Inflammatory macrophage treated with lipopolysaccharide for 4 hours (primary cell): ENCODE measurements around the gene C14orf180.

Experiments
- DNase-seq: peaks from one replicate; pipeline ENCODE4 v3.0.0-alpha.2; 2020

C14orf180 gene

DNA sequence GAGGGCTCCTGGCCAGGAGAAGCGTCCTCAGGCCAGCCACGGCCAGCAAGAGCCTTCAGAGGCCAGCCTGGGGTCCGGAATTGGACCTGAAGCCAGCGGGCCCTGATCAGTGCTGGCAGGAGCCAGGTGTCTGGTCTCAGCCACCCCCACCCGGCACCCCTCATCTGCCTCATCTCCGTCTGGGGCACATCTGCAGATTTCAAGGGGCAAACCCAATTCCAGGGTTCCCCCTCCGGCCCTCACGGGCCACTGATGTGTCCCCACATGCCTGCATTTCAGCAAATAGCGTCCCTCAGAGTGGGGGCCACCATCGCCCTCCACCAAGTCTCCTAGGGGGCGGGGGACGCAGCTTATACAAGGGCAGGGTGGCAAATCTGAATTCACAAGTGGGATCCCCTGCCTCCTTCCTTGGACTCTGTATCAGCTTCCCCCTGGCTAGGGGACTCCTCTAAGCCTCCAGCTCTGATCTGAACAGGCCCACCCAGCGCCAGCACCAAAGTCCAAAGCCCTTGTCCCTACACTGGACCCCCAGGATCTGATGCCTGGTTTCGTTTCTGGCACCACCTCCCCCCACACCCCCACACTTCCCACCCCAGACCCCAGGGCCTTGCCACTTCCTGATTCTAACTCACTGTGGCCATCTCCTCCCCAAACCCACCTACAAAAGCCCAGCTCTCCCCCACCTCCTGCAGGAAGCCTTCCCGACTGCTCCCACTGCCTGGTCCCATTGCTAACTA lies 14.9 kb downstream of the C14orf180 start:
- no peak for DNase-seq

DNA sequence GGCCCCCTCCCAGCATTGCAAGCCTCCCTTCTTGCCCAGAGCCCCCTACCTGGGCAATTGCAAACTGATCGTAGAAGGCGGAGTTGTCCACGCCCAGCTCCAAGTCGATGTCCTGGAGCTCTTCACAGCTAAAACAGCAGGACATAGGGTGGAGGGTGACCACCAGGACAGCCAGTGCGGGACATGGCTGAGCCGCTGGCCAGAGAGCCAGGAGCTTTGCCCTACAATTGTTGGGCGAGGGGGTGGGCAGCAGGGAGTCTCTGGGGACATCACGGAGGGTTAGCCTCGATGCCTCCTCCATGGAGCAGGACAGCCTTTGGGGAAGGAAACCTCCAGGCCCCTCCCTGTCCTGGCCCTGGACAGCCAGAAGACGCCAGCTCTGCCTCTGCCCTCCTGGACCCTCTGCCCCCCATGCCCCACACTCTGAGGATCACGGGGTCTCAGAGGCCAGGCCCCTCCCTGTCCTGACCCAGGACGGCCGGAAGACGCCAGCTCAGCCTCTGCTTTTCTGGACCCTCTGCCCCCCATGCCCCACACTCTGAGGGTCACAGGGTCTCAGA lies 15.6 kb downstream of the C14orf180 start:
- no peak for DNase-seq

DNA sequence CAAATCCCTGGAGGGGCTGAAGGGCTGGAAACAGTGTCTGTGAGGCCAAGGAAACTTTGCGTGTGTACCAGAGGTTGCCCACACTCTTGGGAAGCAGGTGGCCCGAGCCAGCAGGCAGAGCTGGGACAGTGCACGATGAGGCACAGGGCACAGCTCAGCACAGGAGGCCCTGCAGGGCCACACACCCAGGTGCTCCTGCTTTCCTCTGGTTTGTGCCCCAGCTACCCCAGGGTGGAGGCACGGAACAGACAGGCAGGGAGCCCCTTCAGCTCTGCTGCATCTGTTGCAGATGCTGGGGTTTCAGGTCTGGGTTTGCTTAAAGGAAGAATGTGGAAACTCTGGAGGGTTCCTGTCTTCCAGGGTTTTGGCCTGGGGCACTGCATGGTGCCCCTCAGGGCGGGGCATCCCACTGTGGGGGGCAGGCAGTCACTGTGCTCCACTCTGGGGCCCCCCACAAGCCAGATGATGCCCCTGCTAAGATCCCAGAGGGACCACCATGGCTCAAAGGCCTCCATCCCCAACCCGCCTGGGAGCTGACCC lies 16.4 kb downstream of the C14orf180 start:
- DNase-seq = no peak

DNA sequence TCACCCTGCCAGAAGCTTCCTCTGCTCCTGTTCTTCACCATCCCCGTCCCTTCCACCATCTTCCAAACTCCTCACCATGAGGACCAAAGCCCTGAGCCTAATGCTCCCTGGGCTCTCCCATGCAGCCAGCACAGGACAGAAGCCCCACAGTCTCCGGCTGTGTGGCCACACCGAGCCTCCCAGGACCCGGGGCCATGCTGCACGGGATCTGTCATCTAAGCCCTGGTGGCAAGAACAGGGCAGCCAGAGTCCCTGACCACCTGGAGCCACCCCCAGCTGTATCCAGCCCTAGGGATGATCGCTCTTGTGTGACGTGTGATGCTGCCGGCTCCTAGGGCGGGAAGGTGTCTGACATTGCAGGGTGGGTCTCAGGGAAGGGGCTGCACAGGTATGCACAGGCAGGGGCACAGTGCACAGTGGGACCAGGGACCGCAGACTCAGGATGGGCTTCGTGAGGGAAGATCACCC lies 16.9 kb downstream of the C14orf180 start:
- DNase-seq = no peak

DNA sequence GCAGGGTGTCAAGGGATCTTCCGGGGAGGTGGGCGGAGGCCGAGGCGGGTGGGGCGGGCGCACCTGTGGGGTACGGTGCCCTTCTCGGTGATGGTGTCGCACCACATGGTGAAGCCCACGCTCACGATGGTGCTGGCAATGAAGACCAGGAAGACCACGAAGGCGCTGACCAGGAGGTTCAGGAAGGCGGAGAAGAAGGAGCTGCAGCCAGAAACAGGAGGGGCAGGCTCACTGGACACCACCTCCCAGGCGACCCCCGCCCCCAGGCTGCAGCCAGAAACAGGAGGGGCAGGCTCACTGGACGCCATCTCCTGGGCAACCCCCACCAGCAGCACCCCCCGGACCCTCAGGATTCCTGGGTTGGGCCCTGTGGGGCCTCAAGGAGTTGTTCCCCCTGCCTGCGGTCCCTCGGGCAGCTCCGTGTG lies 17.4 kb downstream of the C14orf180 start:
- no peak for DNase-seq

DNA sequence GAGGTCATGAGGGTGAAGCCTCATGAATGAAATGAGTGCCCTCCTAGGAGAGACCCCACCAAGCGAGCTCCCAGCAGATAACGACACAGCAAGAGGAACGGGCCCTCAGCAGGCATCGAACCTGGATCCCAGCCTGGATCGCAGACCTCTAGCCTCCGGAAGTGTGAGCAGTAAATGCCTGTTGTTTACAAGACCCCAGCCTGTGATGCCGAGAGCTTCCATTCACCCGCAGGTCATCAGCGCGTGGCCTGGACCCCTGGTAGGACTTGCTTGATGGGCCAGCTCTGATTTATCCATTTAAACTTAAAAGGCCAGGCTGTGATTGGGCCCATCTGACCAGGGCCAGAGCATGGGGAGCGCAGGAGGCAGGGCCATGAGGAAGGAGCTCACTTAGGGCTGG lies 18.0 kb downstream of the C14orf180 start:
- DNase-seq = no peak

DNA sequence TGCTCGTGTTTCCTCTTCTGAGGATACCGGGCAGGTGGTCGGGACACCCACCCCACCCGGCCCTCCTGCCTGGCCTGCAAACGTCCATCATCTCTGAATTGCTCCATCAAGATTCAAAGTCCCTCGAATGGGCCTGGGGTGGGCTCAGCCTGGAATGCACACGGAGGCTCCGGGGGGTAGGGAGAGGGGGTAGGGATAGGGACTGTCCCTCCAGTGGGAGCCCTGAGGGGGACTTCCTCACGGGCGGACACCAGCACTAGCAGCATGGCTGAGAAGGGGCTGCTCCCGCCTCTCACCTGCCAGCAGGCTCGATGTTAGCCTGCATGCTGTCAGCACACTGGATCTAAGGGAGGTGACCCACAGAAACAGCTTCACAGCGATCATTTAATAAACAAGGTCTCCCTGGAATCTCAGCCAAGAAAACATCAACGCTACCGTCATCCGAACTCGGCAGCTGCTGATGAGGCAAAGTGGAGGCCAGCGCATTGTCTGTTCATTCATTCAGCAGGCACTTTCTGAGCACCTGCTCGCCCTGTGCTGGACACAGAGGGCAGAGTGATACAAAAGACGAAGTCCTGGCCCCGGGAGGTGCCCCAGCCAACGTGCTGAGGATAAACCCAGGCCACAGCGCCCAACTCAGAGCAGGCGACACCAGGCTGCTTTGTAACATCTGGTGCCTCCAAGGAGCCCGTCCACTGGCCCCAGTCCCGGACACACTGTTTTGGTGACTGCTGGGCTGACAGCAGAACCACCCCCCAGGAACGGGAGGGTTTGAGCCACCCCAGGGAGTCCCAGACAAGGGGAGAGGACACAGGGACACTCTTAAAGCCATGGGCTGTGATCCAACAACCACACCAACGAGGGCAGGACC lies 18.7 kb downstream of the C14orf180 start:
- DNase-seq = no peak

DNA sequence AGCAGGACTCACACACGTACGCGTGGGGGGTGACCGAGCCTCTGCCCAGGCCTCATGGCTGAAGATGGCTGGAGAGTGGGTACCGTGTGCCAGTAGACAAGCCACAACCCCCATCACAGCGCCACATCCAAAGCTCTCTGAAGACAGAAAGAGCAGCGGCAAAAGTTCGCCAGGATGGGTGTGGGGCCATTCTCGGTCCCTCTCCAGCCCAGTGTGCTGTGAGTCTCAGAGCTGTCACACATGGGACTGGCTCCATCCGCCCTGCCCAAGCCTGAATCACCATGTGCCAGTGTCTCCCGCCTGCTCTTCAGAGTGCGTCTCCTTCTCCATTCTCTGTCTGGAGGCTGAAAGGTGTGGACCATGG lies 19.3 kb downstream of the C14orf180 start:
- DNase-seq = no peak

DNA sequence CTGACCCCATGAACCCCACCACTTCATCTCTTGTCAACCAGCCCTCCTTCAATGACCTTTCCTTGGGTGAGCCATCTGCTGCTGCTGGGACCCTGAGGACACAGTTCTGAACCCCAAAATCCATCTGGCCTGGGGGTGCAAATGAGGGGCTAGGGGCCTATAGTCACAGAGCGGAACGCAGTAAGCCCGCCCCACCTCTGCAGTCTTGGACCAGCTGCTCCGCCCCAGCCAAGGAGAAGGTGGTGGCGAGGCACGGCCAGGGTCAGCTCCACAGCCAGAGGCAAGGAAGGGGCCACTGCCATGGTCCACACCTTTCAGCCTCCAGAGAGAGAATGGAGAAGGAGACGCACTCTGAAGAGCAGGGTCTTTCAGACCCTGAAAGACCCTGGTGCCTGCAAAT lies 19.9 kb downstream of the C14orf180 start:
- no peak for DNase-seq

DNA sequence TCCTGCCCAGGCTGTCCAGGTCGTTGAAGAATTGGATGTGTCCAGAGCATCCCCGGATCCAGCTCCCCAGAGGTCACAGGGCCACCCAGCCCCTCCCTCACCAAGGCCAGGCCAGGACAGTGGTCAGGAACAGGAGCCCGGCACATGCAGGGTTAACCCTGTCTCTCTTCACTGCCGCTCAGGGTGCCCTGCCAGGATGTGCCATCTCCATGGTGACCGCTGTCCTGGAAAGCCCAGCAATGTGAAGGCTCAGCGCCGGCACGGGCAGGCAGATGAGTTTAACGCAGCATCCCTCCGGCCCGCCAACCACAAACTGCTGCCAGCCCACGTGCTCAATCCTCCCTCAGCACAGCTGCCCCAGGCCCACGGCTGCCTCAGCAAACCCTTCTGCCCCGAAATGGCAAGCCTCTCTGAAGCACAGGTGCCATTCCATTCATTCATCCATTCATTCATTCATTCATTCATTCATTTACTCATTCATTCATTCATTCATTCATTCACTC lies 20.6 kb downstream of the C14orf180 start:
- no peak for DNase-seq

DNA sequence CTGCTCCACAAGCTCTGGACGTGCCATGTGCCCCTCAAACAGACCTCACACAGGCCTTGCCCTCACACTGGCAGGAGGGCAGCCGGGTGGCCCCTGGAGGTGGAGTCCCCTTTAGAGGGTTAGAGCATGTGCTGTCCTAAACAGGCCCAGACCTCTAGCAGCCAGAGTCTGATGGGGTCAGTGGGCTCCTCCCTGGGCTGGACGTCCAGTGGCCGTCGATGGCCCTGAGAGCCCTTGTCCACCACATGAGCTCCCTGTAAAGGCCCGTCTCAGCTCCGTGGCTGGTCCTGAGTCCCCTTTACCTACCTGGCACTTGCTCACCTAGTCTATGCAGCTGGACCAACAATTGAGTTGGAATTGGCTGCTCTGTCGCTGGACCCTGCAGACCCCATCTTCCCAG lies 21.2 kb downstream of the C14orf180 start:
- no peak for DNase-seq

DNA sequence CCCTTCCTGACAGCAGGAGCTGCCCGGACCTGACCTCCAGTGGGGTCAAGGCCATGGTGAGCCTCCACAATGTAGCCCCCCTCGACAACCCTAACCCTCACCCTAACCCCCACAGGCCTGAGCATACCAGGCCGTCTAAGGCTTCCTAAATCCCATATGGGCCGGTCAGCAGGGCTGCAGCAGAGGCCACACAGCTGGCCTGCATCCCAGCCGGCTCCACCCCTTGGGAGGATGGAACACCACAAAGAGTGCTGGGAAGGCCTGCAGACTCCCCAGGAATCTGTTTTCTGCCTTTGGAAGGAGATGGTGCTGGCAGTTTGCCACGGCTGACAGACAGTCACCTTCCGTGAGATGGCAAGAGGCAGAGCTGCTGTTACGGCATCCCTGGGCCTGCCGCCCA lies 22.2 kb downstream of the C14orf180 start:
- no peak for DNase-seq

DNA sequence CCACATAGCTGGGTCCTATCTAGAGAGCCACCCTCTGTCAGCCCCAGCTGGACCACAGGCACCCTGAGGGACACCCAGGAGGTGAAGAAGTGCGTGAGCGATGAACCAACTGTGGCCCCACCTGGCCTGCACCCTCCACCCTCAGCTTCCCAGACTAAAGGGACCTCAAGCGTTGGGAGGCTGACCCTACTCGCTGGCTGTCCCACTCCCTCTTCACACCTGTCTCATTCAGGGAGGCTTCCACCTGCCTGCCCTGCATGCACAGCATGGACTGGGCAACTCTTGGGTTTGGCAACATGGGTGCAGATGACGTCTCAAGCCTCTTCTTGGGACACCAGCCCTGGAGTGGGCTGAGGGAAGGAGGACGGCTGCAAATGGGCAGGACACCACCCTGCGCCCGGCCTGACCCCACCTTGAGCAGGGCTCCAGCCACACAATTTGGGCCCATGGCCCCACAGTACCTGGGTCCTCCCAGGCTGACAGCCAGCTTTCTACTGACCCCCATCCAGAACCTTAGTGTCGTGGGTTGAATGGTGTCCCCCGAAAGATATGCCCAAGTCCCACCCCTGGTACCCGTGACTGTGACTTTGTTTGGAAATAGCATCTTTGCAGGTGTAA lies 22.9 kb downstream of the C14orf180 start:
- no peak for DNase-seq

DNA sequence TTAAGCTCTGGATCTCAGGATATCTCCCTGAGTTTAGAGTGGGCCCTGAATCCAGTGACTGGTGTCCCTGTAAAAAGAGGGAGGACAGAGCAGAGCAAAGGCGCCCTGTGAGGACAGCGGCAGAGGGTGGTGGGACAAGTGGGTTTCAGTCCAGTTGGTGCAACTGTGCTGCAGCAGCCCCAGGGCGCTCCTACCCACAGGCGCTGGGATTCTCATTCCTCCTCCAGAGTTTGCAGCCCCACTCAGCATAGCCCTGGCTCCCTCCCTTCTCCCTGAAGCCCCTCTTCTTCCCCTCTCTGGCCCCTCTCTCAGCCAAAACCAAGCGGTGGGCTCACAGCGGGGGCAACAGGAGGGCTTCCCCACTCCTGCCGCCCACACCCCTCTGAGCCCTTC lies 23.4 kb downstream of the C14orf180 start:
- DNase-seq = no peak

DNA sequence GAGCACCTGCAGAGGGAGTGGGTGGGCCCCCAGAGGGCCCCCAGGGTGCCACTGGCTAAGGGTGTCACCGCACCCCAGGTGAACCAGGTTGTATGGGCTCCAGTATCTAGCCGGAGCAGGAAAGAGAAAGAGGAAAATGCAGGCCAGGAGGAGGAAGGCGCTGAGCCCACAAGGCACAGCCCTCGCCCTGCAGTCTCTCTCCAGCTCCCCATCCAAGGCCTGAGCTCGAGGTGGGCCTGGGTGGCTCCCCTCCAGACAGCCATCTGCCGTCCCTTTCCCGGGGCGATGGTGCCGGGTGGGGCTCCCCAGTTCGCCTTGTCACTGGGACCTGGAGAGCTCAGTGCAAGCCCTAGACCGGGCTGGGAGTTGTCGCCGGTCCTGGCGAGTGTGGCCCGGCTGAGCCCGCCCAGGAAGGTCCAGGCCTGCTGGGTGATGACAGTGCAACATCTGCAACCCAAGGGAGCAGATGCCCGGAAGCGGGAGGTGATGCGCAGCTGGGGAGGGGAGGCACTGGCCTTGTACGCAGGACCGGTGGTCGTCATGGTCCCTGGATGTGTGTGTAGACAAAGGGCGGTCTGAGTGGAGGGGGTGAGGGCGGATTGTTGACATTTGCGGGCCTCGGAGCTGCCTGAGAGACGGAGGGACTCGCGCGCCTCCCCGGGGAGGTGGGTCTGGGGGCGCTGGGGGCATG lies 24.3 kb downstream of the C14orf180 start:
- DNase-seq = no peak

DNA sequence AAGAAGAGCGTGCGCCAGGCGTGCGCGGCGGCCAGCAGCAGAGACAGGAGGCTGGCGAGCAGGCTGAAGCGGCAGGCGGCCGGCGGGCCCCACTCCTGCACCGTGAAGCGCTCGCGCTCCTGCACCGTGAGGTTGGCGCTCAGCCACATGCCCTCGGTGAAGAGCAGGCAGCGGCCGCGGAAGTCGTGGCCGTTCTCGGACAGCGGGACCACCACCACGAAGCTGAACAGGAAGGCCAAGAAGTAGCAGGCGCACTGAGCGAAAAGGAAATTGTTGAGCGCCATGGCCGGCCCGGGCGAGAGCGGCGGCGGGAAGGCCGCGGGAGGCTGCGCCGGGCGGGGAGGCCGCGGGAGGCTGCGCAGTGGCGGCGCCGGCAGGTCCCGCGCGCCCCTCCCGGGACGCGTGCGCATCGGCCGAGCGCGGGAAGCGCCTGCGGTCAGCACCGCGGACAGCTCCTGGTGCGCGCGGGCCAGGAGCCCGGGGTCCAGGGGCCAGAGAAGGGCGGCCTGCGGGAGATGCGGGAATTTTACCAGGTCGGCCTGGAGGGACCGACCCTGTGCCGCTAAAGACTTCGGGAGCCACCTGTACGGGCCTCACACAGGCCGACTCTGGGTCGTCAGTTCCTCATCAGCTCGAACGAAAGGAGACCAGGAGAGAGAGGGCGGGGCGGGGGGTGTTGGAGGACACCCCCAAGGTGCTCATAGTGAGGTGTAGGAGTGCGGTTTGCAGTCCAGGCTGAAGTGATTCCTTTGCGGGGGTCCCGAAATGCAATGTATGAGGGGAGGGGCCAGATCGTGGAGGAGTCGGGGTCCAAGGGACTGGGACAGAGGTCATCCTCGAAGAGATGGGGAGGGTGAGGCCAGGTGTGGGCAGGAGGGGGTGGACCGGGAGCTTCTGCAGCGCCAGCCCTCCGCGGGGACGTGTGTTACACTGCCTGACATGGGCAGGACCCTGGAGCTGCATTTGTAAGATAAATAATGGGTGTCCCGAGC lies 25.2 kb downstream of the C14orf180 start, which contains the start of gene TMEM179:
Gene TMEM179, minus strand, starts transcription at position 315 of the 992 bp plus-strand sequence. Its CDS starts 31 bp downstream, at position 284.
- no peak for DNase-seq

DNA sequence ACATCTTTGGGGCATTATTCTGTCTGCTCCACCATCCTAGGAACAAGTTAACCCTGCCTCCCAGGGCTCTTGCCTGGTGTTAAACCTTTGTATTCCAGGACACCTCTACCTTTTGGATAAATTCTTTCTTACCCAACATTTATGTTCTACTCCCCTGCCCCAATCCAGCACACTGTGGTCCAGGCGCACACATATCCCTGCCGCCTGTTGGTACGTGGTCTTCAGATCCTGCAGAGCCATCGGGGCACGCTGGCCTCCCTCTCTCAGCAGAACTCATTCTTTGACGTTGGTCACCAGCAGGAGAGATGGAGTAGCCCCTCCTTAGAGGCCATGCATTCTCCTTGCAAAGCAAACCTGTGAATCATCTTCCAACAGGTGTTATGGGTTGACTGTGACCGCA lies 30.1 kb downstream of the C14orf180 start:
- DNase-seq = no peak

DNA sequence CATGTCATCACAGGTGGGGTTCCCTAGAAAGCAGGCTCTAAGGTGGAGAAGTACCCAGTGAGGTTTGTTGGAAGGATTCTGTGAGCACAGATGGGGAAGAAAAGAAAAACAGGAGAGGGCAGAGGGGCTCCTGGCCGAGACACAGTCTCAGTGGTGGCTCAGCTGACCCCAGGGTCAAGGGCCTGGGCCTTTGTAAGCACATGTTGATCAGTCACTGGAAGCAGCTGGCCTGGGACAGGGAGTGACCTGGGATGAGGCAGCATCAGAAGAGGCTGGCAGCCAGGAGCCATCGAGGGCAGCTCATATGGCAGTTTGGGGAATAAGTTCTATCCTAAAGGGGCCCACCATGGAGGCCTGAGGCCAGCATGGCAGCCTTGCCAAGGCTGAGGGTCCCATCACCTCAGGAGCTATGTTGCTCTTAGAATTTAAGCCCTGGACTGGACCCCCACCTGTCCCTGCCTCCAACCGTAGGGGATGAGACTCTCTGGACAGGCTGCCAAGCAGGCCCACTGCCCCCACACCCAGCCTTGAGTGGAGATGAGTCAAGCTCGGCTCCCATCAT lies 31.3 kb downstream of the C14orf180 start:
- no peak for DNase-seq

DNA sequence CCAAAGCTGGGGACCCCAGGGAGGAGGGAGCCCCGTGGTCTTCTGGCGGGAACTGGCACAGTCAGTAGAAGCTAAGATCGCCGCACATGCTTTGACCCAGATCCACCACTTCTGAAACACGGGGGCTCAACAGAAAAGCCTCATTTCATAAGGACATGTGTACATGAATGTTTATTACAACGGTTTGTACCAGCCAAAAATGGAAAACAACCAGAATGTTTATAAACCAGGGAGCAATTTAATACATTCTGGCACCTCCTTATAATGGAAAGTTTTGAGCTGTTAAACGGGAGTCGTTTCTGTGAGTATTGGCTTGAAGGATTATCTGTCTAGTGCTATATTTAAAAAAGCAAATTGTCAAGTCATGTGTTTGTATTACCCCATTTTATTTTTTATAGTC lies 32.3 kb downstream of the C14orf180 start:
- DNase-seq = no peak

DNA sequence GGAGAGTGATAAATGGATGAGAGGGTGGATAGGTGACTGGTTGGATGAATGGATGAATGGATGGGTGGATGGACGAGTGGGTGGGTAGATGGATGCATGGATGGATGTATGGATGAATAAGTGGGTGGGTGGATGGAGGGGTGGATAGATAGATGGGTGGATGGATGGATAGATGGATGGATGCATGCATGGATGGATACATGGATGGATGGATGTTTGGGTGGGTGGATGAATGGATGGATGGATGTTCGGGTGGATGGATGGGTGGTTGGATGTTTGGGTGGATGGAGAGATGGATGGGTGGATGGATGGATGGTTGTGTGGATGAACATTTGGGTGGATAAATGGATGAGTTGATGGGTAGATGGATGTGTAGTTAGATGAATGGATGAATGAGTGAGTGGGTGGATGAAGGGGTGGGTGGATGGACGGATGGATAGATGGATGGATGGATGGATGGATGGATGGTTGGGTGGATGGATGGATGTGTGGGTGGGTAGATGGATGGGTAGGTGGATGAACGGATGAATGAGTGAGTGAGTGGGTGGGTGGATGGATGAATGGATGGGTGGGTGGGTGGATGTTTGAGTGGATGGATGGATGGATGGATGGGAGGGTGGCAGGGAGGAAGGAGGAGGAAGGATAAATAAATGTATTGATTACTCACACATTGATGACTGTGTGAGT lies 34.7 kb downstream of the C14orf180 start:
- DNase-seq = no peak
